AG09309 (cell line): ENCODE measurements around the gene DLG2.
"Not testable (repeated sequence)": the region's sequence is repeated elsewhere in the genome, so short reads cannot be mapped to it uniquely, and the experiment has no call there.

Experiments used
- DNase-seq: peaks from one replicate; pipeline ENCODE4 v3.0.0-alpha.2; 2010; ENCODE audit warnings: low read depth
- H3K4me3 ChIP-seq: 2 replicates; pipeline ENCODE4 v1.5.1; 2011; ENCODE audit warnings: mild to moderate bottlenecking, low read depth, low read length, moderate library complexity; ENCODE audit not compliant: control insufficient read depth
- CTCF ChIP-seq: IDR thresholded peaks from 2 replicates; pipeline ENCODE4 v1.5.1; 2011; ENCODE audit warnings: mild to moderate bottlenecking, low read depth, low read length, inconsistent platforms; ENCODE audit not compliant: insufficient read depth, control insufficient read depth; ENCODE audit errors: missing control alignments

The DLG2 gene

GRCh38 chr11:83456075-83456474 is 2171.1 kb downstream of the DLG2 start:
- H3K4me3 ChIP-seq: no peak overlapping the region
- no peak for TF ChIP-seq CTCF
- DNase-seq: no peak

GRCh38 chr11:83455356-83455755 is 2171.8 kb downstream of the DLG2 start:
- no peak overlapping the region for H3K4me3 ChIP-seq
- no peak for DNase-seq
- no peak for TF ChIP-seq CTCF

- DNase-seq: no peak
- TF ChIP-seq CTCF: no peak
- no peak overlapping the region for H3K4me3 ChIP-seq
Measured at GRCh38 chr11:83454674-83455073, 2172.5 kb downstream of the DLG2 start.

- no peak for TF ChIP-seq CTCF
- no peak overlapping the region for H3K4me3 ChIP-seq
- no peak for DNase-seq
Measured at GRCh38 chr11:83449338-83449913, 2177.7 kb downstream of the DLG2 start.

GRCh38 chr11:83448686-83449085 is 2178.5 kb downstream of the DLG2 start:
- DNase-seq: no peak
- no peak overlapping the region for H3K4me3 ChIP-seq
- no peak for TF ChIP-seq CTCF

GRCh38 chr11:83443880-83444279 is 2183.3 kb downstream of the DLG2 start:
- DNase-seq, H3K4me3 ChIP-seq: not testable (repeated sequence)

GRCh38 chr11:83441601-83442000 is 2185.5 kb downstream of the DLG2 start:
- TF ChIP-seq CTCF: no peak
- DNase-seq: no peak

GRCh38 chr11:83441171-83441570 is 2186.0 kb downstream of the DLG2 start:
- no peak for TF ChIP-seq CTCF
- H3K4me3 ChIP-seq: no peak overlapping the region
- DNase-seq: no peak

More at GRCh38 chr11:83441601-83442000, 2185.5 kb downstream of the DLG2 start:
- H3K4me3 ChIP-seq: no peak overlapping the region
